ENCODE measurements around the gene NFIB. TPM values are rescaled to one million over a fixed set of nuclear protein-coding genes. Genes with fewer than 3 reads are reported as not detected.

NFIB gene
- total RNA-seq, 1 experiment from 2014 or later, result 35.1 TPM

DNA sequence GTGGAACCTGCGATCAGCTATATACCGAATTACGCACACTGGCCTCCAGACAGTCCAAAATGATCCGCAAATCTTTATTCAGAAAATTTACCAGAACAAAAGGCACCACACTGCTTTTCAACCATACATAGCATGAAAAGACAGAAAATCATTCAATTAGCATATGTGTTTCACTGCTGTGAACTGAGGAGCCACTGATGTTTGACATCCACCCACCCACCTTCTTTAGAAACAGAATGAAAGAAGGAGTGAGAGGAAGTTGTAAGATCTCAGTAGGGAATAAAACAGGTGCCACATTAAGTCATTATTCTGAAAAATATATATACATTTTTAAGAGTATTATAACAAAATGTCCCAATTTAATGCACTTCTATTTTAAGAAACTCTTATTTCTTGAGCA is 156.8 kb downstream of the NFIB start:
- ChIA-PET POLR2A (ENCODE audit: unreplicated experiment) (no interaction called here), CTCF (no interaction called here)
- no peaks in the 10 kb centered on the region; the same call in 1 of the 2 replicates for H3K79me2 ChIP-seq (ENCODE audit: low read depth)
- H3K4me1 ChIP-seq (replicated peaks; ENCODE audit: insufficient read depth), result no peaks in the 10 kb centered on the region
- no peak overlapping the region for H2AFZ ChIP-seq
- H3K27me3 ChIP-seq (ENCODE audit: insufficient read depth, low read depth), result no peaks in the 10 kb centered on the region
- H3K4me2 ChIP-seq, result no peak overlapping the region
- H3K36me3 ChIP-seq (ENCODE audit: low read depth), result no peaks in the 10 kb centered on the region
- H3K9me2 ChIP-seq (ENCODE audit: insufficient read depth), result no peaks in the 10 kb centered on the region
- H3K9me3 ChIP-seq (ENCODE audit: insufficient read depth, low read depth), result peaks cover 5% of the 10 kb centered on the region; the same call in 1 of the 2 replicates
- TF ChIP-seq, protein P1, sequence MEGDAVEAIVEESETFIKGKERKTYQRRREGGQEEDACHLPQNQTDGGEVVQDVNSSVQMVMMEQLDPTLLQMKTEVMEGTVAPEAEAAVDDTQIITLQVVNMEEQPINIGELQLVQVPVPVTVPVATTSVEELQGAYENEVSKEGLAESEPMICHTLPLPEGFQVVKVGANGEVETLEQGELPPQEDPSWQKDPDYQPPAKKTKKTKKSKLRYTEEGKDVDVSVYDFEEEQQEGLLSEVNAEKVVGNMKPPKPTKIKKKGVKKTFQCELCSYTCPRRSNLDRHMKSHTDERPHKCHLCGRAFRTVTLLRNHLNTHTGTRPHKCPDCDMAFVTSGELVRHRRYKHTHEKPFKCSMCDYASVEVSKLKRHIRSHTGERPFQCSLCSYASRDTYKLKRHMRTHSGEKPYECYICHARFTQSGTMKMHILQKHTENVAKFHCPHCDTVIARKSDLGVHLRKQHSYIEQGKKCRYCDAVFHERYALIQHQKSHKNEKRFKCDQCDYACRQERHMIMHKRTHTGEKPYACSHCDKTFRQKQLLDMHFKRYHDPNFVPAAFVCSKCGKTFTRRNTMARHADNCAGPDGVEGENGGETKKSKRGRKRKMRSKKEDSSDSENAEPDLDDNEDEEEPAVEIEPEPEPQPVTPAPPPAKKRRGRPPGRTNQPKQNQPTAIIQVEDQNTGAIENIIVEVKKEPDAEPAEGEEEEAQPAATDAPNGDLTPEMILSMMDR (conservative IDR thresholded peaks at IDR 0.05), result no peak
- TF ChIP-seq EZH2 (IDR thresholded peaks at IDR 0.05; ENCODE audit: low read depth), result no peak
- no peak overlapping the region for H3K4me3 ChIP-seq
- H3F3A ChIP-seq (ENCODE audit: insufficient read depth, low read depth), result no peaks in the 10 kb centered on the region
- BruUV-seq (replicated peaks), result no TSS peak
- intact Hi-C loops (cut with micrococcal nuclease; ENCODE audit: unreplicated experiment), result no loop called here
- no peak for DNase-seq
- H3K27ac ChIP-seq, result no peak overlapping the region
- H4K20me1 ChIP-seq (ENCODE audit: insufficient read depth), result no peaks in the 10 kb centered on the region

DNA sequence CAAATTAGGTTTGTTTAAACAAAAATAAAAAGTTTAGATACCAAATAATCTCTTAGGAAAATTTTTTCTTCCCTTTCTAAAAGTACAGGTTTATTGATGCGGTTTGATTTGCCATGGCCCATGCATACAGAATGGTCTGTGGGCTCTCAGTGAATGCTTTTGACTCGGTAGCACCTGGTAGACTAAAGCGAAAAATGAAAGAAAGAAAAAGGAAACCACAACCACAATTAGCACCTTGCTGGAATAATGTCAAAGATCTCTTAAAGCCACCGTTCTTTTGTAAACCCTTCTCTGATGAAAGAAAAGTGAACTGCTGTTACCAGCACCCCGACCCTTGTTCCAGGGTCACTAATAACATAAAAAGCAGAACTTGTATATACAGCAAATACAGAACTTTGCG is 157.9 kb downstream of the NFIB start:
- no peak overlapping the region for H3K4me2 ChIP-seq
- intact Hi-C loops (cut with micrococcal nuclease; ENCODE audit: unreplicated experiment), result no loop called here
- DNase-seq, result no peak
- CTCF ChIA-PET, result no interaction called here
- no peaks in the 10 kb centered on the region for H3K4me1 ChIP-seq (replicated peaks; ENCODE audit: insufficient read depth)
- H3K36me3 ChIP-seq (ENCODE audit: low read depth), result no peaks in the 10 kb centered on the region
- H3K79me2 ChIP-seq (ENCODE audit: low read depth), result no peaks in the 10 kb centered on the region; the same call in 1 of the 2 replicates
- POLR2A ChIA-PET (ENCODE audit: unreplicated experiment), result no interaction called here
- H3F3A ChIP-seq (ENCODE audit: insufficient read depth, low read depth), result no peaks in the 10 kb centered on the region
- H3K9me3 ChIP-seq (ENCODE audit: insufficient read depth, low read depth), result peaks cover 5% of the 10 kb centered on the region; the same call in 1 of the 2 replicates
- no peak for TF ChIP-seq EZH2 (IDR thresholded peaks at IDR 0.05; ENCODE audit: low read depth)
- TF ChIP-seq, protein P1 (conservative IDR thresholded peaks at IDR 0.05), result no peak
- H3K27me3 ChIP-seq (ENCODE audit: insufficient read depth, low read depth), result no peaks in the 10 kb centered on the region
- no TSS peak for BruUV-seq (replicated peaks)
- H2AFZ ChIP-seq, result no peak overlapping the region
- H4K20me1 ChIP-seq (ENCODE audit: insufficient read depth), result no peaks in the 10 kb centered on the region
- no peak overlapping the region for H3K27ac ChIP-seq
- no peak overlapping the region for H3K4me3 ChIP-seq
- no peaks in the 10 kb centered on the region for H3K9me2 ChIP-seq (ENCODE audit: insufficient read depth)

DNA sequence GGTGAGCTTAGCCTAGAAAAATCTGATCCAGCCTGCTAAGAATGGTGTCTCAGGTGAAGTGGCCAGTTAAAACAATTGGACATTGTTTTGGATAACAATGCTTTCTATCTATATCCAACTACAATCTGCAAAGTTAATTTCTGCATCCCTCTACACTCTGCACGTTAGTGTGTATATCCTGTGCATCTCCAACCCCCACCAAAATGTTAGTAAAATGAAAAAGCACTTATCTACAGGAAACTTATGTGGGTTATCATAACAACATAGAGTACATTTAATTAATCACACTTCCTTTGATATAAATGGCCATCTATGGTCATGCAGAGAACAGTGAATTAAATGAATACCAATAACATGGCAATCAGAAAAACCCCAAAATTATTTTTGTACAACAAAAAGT is 158.7 kb downstream of the NFIB start:
- H2AFZ ChIP-seq, result no peak overlapping the region
- no peaks in the 10 kb centered on the region for H3K9me2 ChIP-seq (ENCODE audit: insufficient read depth)
- no peak overlapping the region for H3K4me3 ChIP-seq
- H3K9me3 ChIP-seq (ENCODE audit: insufficient read depth, low read depth), result peaks cover 5% of the 10 kb centered on the region; the same call in 1 of the 2 replicates
- TF ChIP-seq, protein P1 (conservative IDR thresholded peaks at IDR 0.05), result no peak
- no peak for TF ChIP-seq EZH2 (IDR thresholded peaks at IDR 0.05; ENCODE audit: low read depth)
- H4K20me1 ChIP-seq (ENCODE audit: insufficient read depth), result no peaks in the 10 kb centered on the region
- no peaks in the 10 kb centered on the region for H3K4me1 ChIP-seq (replicated peaks; ENCODE audit: insufficient read depth)
- H3K27me3 ChIP-seq (ENCODE audit: insufficient read depth, low read depth), result no peaks in the 10 kb centered on the region
- no peak overlapping the region for H3K4me2 ChIP-seq
- H3K79me2 ChIP-seq (ENCODE audit: low read depth), result no peaks in the 10 kb centered on the region
- no peaks in the 10 kb centered on the region for H3F3A ChIP-seq (ENCODE audit: insufficient read depth, low read depth)
- BruUV-seq (replicated peaks), result no TSS peak
- intact Hi-C loops (cut with micrococcal nuclease; ENCODE audit: unreplicated experiment), result no loop called here
- H3K27ac ChIP-seq, result no peak overlapping the region
- ChIA-PET POLR2A (ENCODE audit: unreplicated experiment) (no interaction called here), CTCF (no interaction called here)
- no peaks in the 10 kb centered on the region for H3K36me3 ChIP-seq (ENCODE audit: low read depth)
- DNase-seq, result no peak

Measured in PC-9 (cell line).